Keratinocyte (primary cell): ENCODE results near the gene CCDC60.

Source experiments
- CTCF ChIP-seq, 3 experiments: IDR thresholded peaks in 1 of 3; conservative IDR thresholded peaks in 1 of 3; optimal IDR thresholded peaks in 1 of 3; 2 replicates in 2 of 3; 3 replicates in 1 of 3; pipeline versions ENCODE3 to v1.5.1; 2011; ENCODE audit warnings: low read length in 3 of 3, mild to moderate bottlenecking in 3 of 3, moderate library complexity in 2 of 3, control low read depth in 1 of 3, inconsistent platforms in 1 of 3; ENCODE audit not compliant: insufficient read depth in 2 of 3; ENCODE audit errors: extremely low read depth in 1 of 3
- EZH2 ChIP-seq: IDR thresholded peaks from one replicate; pipeline ENCODE4 v1.6.1; 2012; ENCODE audit warnings: inconsistent platforms, mild to moderate bottlenecking, low read length, moderate library complexity

GRCh38 chr12:119406811-119407210, 72.3 kb downstream of the CCDC60 start:
- TF ChIP-seq CTCF (optimal IDR thresholded peaks at IDR 0.05 in 1 of 3, IDR thresholded peaks at IDR 0.05 in 1 of 3, conservative IDR thresholded peaks at IDR 0.05 in 1 of 3; ENCODE audit: extremely low read depth in 1 of 3, insufficient read depth in 2 of 3, low read length in 3 of 3) (no peak), EZH2 (no peak)
